Tibial nerve (tissue), 4 donors: ENCODE results near the gene SSPN.

ENCODE experiments used
- CTCF ChIP-seq, 5 experiments: fragments of 200-600 bp in 3 of 5; fragments of 450-650 bp in 2 of 5; sonication (generic) in 3 of 5; IDR thresholded peaks; one replicate each; pipeline ENCODE4 v1.5.1; 2016 to 2019; ENCODE audit warnings: antibody characterized with exemption in 5 of 5, mild to moderate bottlenecking in 3 of 5, moderate library complexity in 2 of 5
- EP300 ChIP-seq, 2 donors: sonication (generic); formaldehyde crosslinking; IDR thresholded peaks; one replicate each; pipeline ENCODE4 v1.6.1; 2017; ENCODE audit warnings: antibody characterized with exemption in 2 of 2, mild to moderate bottlenecking in 1 of 2
- POLR2A ChIP-seq, 2 donors: fragments of 450-650 bp; IDR thresholded peaks; one replicate each; pipeline ENCODE4 v1.6.1; 2017; ENCODE audit warnings: antibody characterized with exemption in 2 of 2, mild to moderate bottlenecking in 2 of 2, moderate library complexity in 2 of 2

GRCh38 chr12:26158078-26158764, 37.2 kb upstream of the SSPN start:
- TF ChIP-seq CTCF (IDR thresholded peaks at IDR 0.05) (no peak), EP300 (IDR thresholded peaks at IDR 0.05) (no peak), POLR2A (IDR thresholded peaks at IDR 0.05) (no peak)
